HEK293 (cell line): ENCODE data around the gene CBX8.

Source experiments
- GLIS1 ChIP-seq: fragments of 450-650 bp; formaldehyde crosslinking; IDR thresholded peaks from 2 replicates; pipeline ENCODE4 v1.5.1; 2016; ENCODE audit warnings: missing biosample characterization, missing genetic modification characterization
- HIC1 ChIP-seq: fragments of 450-650 bp; formaldehyde crosslinking; IDR thresholded peaks from 2 replicates; pipeline ENCODE4 v1.5.1; 2016; ENCODE audit warnings: missing biosample characterization, missing genetic modification characterization
- KLF10 ChIP-seq: fragments of 450-650 bp; IDR thresholded peaks from 2 replicates; pipeline ENCODE4 v1.5.1; 2018; ENCODE audit warnings: missing biosample characterization, mild to moderate bottlenecking, missing genetic modification characterization
- KLF17 ChIP-seq: fragments of 450-650 bp; formaldehyde crosslinking; IDR thresholded peaks from 2 replicates; pipeline ENCODE4 v1.5.1; 2016; ENCODE audit warnings: missing biosample characterization, missing genetic modification characterization
- KLF8 ChIP-seq: fragments of 450-650 bp; formaldehyde crosslinking; IDR thresholded peaks from 2 replicates; pipeline ENCODE4 v1.5.1; 2016; ENCODE audit warnings: missing biosample characterization, missing genetic modification characterization
- OVOL3 ChIP-seq: fragments of 450-650 bp; formaldehyde crosslinking; IDR thresholded peaks from 2 replicates; pipeline ENCODE4 v1.5.1; 2016; ENCODE audit warnings: missing biosample characterization, missing genetic modification characterization
- SCRT1 ChIP-seq: fragments of 450-650 bp; formaldehyde crosslinking; IDR thresholded peaks from 2 replicates; pipeline ENCODE4 v1.5.1; 2016; ENCODE audit warnings: missing biosample characterization, missing genetic modification characterization, borderline replicate concordance
- SETDB1 ChIP-seq: IDR thresholded peaks from one replicate; pipeline ENCODE4 v1.6.1; 2017; ENCODE audit warnings: mild to moderate bottlenecking, low read length, moderate library complexity, mixed read lengths; ENCODE audit not compliant: insufficient read length
- ZBTB17 ChIP-seq: fragments of 450-650 bp; formaldehyde crosslinking; IDR thresholded peaks from 2 replicates; pipeline ENCODE4 v1.5.1; 2016; ENCODE audit warnings: missing biosample characterization, missing genetic modification characterization
- ZIC2 ChIP-seq: fragments of 450-650 bp; formaldehyde crosslinking; IDR thresholded peaks from 2 replicates; pipeline ENCODE4 v1.5.1; 2016; ENCODE audit warnings: missing biosample characterization, missing genetic modification characterization
- ZNF10 ChIP-seq: fragments of 450-650 bp; formaldehyde crosslinking; IDR thresholded peaks from 2 replicates; pipeline ENCODE4 v1.5.1; 2017; ENCODE audit warnings: missing biosample characterization, missing genetic modification characterization
- ZNF114 ChIP-seq: fragments of 450-650 bp; formaldehyde crosslinking; IDR thresholded peaks from 2 replicates; pipeline ENCODE4 v1.5.0; 2017; ENCODE audit warnings: missing biosample characterization, missing genetic modification characterization
- ZNF121 ChIP-seq: fragments of 450-650 bp; formaldehyde crosslinking; IDR thresholded peaks from 2 replicates; pipeline ENCODE4 v1.5.1; 2016; ENCODE audit warnings: missing biosample characterization, missing genetic modification characterization
- ZNF148 ChIP-seq: fragments of 450-650 bp; formaldehyde crosslinking; IDR thresholded peaks from 2 replicates; pipeline ENCODE4 v1.5.0; 2017; ENCODE audit warnings: missing biosample characterization, missing genetic modification characterization, borderline replicate concordance
- ZNF16 ChIP-seq: fragments of 450-650 bp; formaldehyde crosslinking; IDR thresholded peaks from 2 replicates; pipeline ENCODE4 v1.5.1; 2016; ENCODE audit warnings: low read depth, missing biosample characterization, missing genetic modification characterization
- ZNF175 ChIP-seq: fragments of 450-650 bp; formaldehyde crosslinking; IDR thresholded peaks from 2 replicates; pipeline ENCODE4 v1.5.1; 2016; ENCODE audit warnings: missing biosample characterization, missing genetic modification characterization
- ZNF18 ChIP-seq: fragments of 450-650 bp; formaldehyde crosslinking; IDR thresholded peaks from 2 replicates; pipeline ENCODE4 v1.5.1; 2016; ENCODE audit warnings: missing biosample characterization, missing genetic modification characterization
- ZNF26 ChIP-seq: fragments of 450-650 bp; formaldehyde crosslinking; IDR thresholded peaks from 2 replicates; pipeline ENCODE4 v1.5.1; 2016; ENCODE audit warnings: missing biosample characterization, missing genetic modification characterization
- ZNF302 ChIP-seq: fragments of 450-650 bp; formaldehyde crosslinking; IDR thresholded peaks from 2 replicates; pipeline ENCODE4 v1.5.1; 2016; ENCODE audit warnings: missing biosample characterization, missing genetic modification characterization, low read depth
- ZNF311 ChIP-seq: fragments of 450-650 bp; formaldehyde crosslinking; IDR thresholded peaks from 2 replicates; pipeline ENCODE4 v1.5.1; 2017; ENCODE audit warnings: missing biosample characterization, missing genetic modification characterization, borderline replicate concordance
- ZNF362 ChIP-seq: fragments of 450-650 bp; formaldehyde crosslinking; IDR thresholded peaks from 2 replicates; pipeline ENCODE4 v1.5.1; 2016; ENCODE audit warnings: missing biosample characterization, missing genetic modification characterization
- ZNF366 ChIP-seq: fragments of 450-650 bp; formaldehyde crosslinking; conservative IDR thresholded peaks from 2 replicates; pipeline ENCODE4 v1.5.1; 2016; ENCODE audit warnings: missing biosample characterization, missing genetic modification characterization
- ZNF398 ChIP-seq: fragments of 450-650 bp; formaldehyde crosslinking; IDR thresholded peaks from 2 replicates; pipeline ENCODE4 v1.5.1; 2017; ENCODE audit warnings: missing biosample characterization, missing genetic modification characterization
- ZNF513 ChIP-seq: fragments of 450-650 bp; IDR thresholded peaks from 2 replicates; pipeline ENCODE4 v1.5.1; 2018; ENCODE audit warnings: missing biosample characterization, missing genetic modification characterization
- ZNF596 ChIP-seq: fragments of 450-650 bp; IDR thresholded peaks from 2 replicates; pipeline ENCODE4 v1.5.0; 2018; ENCODE audit warnings: missing biosample characterization, mild to moderate bottlenecking, missing genetic modification characterization, moderate library complexity
- ZNF600 ChIP-seq: fragments of 450-650 bp; formaldehyde crosslinking; IDR thresholded peaks from 2 replicates; pipeline ENCODE4 v1.5.1; 2016; ENCODE audit warnings: missing biosample characterization, missing genetic modification characterization

CBX8 gene

GRCh38 chr17:79796763-79797491 lies at the start of gene CBX8 (continued):
- TF ChIP-seq ZNF148 (tag by site-specific recombination) (no peak), OVOL3 (tag by site-specific recombination) (no peak), KLF17 (tag by site-specific recombination) (peak; percentile 67; the same call in 1 of the 2 replicates), ZNF600 (tag by site-specific recombination) (no peak; the same call in none of the 2 replicates), ZNF10 (tag by site-specific recombination) (peak; percentile 30; the same call in 1 of the 2 replicates), ZIC2 (tag by site-specific recombination) (peak; percentile 37), ZNF366 (tag by site-specific recombination) (peak; percentile 66), GLIS1 (peak; percentile 98), ZNF302 (tag by site-specific recombination) (no peak), ZNF18 (tag by site-specific recombination) (no peak), ZNF175 (no peak), SETDB1 (no peak), HIC1 (tag by site-specific recombination) (no peak), ZNF26 (tag by site-specific recombination) (no peak), ZNF311 (tag by site-specific recombination) (no peak), ZNF16 (tag by site-specific recombination) (no peak), ZNF114 (no peak), ZNF398 (tag by site-specific recombination) (peak; percentile 100), SCRT1 (peak; percentile 96), ZNF362 (tag by site-specific recombination) (no peak), KLF10 (peak; percentile 96), ZNF513 (no peak), ZNF596 (no peak), ZBTB17 (tag by site-specific recombination) (no peak), ZNF121 (no peak), KLF8 (tag by site-specific recombination) (peak; percentile 92)
